GM19395 (cell line): ENCODE data around the gene TEX50.
"Not testable (repeated sequence)": the region's sequence is repeated elsewhere in the genome, so short reads cannot be mapped to it uniquely, and the experiment has no call there.

Source experiments
- ATAC-seq: cut with Tn5 transposase; IDR thresholded peaks from one replicate; pipeline ENCODE4 v1.9.1; 2021; ENCODE audit warnings: mild to moderate bottlenecking, moderate library complexity; ENCODE audit not compliant: unreplicated experiment

Gene TEX50

GRCh38 chr1:173661763-173662162, 26.6 kb downstream of the TEX50 start:
- no peak for ATAC-seq

GRCh38 chr1:173663159-173663558, 28.0 kb downstream of the TEX50 start:
- no peak for ATAC-seq

DNA sequence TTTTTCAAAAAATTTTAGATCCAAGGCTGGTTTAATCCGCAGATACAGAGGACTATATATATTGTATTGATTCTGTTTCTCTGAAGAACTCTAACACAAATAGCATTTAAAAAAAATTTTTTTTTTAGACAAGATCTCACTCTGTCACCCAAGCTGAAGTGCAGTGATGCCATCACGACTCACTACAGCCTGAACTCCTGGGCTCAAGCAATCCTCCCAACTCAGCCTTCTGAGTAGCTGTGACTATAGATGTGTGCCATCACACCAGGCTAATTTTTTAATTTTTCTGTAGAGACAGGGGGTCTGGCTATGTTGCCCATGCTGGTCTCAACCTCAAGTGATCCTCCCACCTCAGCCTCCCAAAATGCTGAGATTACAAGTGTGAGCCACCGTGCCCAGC, 31.5 kb downstream of the TEX50 start:
- no peak for ATAC-seq

DNA sequence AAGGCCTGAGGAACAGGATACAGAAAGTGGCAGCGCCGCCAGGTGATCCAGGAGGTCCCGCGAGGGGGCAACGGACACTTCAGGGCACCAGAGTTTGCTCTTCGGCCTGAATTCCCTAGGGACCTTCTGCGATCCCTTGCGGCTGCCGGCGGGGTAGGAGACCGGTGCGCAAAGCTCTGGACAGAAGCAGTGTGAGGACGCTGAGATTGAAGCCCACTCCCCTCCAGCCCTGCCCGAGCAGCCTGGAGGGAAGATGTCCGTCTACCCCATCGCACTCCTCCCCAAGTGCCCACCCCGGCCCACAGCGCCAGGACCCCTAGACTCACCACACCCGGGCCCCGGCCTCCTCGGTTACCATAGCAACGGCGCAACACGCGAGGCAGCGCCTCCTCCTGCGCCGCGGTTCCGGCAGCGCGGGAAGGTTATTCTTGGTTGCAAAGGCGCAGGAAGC, 34.4 kb downstream of the TEX50 start, which contains the start of gene ANKRD45:
Gene ANKRD45, minus strand, starts transcription at position 361 of the 451 bp plus-strand sequence. CDS start 10,433 bp downstream, outside the sequence.
- ATAC-seq: no peak

GRCh38 chr1:173674496-173674895, 39.4 kb downstream of the TEX50 start:
- ATAC-seq: not testable (repeated sequence)

DNA sequence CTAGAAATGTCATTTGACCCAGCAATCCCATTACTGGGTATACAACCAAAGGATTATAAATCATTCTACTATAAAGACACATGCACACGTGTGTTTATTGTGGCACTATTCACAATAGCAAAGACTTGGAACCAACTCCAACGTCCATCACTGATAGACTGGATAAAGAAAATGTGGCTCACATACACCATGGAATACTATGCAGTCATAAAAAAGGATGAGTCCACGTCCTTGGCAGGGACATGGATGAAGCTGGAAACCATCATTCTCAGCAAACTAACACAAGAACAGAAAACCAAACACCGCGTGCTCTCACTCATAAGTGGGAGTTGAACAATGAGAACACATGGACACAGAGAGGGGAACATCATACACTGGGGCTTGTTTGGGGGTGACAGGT, 45.0 kb downstream of the TEX50 start:
- not testable (repeated sequence) for ATAC-seq

- no peak for ATAC-seq
Observed at GRCh38 chr1:173682184-173682583, 47.0 kb downstream of the TEX50 start.

DNA sequence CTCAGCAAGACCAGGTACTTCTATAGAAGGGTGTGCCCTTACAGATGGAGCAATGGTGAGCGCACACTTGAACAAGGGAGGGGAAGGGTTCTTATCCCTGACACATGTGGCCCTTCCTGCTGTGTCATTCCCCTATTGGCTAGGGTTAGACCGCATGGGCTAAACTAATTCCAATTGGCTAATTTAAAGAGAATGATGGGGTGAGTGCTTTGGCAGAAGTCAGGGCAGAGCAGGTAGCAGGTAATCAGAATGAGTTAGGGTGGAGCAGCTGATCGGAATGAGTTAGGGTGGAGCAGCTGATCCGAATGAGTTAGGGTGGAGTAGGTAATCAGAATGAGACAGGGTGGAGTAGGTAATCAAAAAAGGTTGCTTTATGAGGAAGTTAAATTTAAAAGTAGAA, 48.7 kb downstream of the TEX50 start:
- ATAC-seq: not testable (repeated sequence)

- not testable (repeated sequence) for ATAC-seq
Observed at GRCh38 chr1:173685121-173685520, 50.0 kb downstream of the TEX50 start.
